ENCODE results near the gene IGF2BP2.

IGF2BP2 gene

DNA sequence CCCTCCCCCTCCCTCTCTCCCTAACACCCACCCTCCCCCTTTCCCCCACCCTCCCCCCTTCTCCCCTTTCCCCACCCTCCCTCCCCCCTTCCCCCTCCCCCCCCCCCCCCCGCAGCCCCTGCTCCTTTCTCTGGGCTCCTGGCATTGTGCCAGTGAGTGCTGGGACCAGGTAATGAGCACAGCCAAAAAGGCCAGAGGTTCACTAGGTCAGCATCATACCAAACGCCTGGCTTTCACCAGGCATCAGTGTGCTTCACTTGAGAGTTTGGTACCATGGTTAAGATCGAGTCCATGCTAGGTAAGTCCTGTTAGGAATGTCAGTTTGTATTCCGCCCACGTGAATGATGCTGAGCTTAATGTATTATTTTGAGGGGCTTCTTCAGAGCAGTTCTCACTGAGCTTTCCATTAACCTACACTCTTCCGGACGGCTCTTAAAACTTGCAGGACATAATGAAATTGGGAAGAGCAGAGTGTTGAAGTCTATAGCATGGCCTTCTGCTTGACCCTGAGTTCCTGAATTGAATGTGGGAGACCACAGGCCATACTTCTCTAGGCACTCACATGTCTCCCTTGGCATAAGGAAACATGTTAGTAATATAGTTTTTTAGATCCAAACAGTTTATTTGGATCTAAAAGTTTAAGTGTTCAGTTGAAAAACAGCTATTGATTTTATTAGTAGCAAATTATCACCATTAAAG, 193.2 kb downstream of the IGF2BP2 start:
- DNase-seq = no peak

DNA sequence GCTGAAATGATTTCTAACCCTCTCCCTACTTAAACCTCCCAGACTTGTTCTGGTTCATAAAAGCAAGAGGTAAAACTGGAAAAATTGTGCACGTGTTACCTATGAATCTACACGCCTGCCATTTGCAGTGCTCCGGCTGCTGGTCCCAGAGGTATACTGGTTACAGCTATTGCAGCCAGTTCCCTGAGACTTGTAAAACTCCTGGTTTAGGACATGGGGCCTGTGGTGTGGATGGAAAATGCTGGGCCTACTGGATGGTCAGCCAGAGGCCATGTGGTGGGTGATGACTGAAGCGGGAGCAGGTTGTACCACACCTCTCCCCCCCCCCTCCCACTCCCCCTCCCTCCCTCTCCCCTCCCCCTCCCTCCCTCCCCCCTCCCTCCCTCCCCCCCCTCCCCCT, 193.7 kb downstream of the IGF2BP2 start:
- no peak for DNase-seq

DNA sequence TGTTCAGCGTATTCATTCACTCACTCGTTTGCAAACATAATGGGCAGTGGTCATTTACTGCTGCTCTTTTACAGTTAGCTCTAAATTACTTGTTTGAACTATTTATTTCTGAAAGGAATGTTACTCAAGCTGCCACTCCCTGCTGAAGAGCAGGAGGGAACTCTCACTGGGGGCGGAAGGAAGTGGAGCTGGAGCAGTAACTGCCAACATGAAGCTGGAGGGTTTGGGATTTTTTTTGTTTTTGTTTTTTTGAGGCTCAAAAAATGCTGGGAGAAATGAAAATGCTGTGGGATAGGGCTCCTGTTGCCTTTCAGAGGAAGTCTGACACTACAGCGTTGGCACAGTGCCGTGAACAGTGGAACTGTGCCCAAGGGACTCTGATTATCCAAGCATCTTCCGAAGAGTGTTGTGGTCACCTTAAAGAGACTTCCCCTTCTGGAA, 194.6 kb downstream of the IGF2BP2 start:
- no peak for DNase-seq

DNA sequence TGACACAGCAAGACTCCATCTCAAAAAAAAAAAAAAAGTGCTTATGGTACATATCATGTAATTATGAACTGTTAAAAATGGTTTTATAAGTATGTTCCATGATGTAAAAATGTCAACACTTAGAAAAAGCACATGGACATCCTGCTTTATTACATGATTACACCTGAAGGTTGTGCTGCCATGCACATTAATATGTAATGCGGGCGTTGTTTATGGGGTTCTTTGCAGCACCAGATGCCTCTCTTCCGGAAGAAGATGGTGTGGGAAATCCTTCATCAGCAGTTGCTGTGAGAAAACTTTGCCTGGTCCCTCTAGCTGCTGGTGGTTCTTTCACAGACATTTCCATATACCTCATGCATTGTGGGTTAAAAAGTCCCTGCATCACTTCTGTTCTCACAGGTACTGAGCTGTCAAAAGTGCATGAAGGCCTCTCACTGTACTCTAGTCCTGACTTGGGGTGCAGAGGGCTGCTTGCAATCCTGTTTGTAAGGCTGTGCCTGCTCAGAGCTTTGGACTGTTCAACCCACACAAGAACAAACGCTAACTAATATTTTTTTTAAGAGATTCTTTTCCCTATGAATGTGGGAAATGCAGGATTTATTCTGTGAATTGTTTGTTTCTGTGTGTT, 195.2 kb downstream of the IGF2BP2 start:
- no peak for DNase-seq

DNA sequence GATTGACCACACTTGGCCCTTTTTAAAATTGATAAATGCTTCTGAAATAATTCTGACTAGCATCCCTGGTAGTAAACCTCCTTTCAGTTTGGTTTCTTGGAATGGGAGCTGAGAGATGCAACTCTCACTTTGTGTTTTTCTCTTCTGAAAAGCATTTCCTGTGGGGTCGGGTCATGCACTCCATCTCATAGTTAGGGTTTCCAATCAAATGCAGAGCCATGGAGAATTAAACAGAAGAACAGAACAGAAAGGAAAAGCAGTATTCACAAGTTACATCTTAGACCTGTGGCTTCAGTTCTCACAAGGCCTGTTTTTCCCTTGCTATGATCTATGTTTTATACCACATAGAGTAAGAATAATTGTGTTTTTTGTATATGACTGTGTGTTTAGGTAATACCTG, 199.1 kb downstream of the IGF2BP2 start:
- no peak for DNase-seq

DNA sequence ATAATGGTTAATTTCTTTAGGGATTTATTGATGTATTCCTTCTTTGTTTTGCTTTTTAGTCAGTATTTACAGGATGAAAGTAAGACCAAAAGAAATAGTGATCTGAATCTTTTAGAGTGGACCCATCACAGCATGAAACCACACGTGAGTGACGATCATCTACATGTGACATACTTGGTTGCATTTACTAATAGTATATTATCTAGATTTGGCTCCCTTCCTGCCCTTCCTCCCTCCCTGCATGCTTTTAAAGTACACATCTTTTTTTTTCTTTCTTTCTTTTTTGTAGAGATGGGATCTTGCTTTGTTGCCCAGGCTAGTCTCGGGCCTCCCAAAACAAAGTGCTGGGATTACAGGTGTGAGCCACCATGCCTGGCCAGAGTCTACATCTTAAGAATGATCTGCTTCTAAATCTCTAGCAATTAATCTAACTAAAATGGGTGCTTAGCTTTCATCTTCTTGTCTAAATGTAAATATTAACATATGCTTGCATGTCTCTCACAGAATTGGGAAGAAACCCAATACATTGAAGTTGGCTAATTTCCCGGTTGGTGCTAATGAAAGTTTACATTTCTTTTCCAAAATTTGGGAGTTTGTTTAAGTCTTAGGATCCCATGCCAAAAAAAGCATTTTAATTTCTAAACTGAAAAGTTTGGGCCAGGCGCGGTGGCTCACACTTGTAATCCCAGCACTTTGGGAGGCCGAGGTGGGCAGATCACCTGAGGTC, 200.7 kb downstream of the IGF2BP2 start:
- DNase-seq = no peak

DNA sequence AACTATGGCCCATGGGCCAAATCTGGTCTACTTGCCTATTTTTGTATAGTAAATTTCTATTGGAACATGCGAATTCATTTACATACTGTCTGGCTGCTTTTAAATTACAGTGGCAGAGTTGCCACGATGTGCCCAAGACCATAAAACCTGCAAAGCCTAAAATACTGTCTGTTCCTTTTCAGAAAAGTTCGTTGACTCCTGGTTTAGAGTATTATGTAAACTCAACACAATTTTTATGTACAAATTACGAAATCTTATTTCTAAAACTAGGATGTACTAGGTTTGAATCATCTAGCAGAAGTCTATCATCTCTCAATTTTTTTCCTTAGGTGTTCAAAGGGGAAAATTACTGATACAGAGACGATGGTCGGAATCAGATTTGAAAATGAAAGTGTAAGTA, 211.8 kb downstream of the IGF2BP2 start:
- no peak for DNase-seq

DNA sequence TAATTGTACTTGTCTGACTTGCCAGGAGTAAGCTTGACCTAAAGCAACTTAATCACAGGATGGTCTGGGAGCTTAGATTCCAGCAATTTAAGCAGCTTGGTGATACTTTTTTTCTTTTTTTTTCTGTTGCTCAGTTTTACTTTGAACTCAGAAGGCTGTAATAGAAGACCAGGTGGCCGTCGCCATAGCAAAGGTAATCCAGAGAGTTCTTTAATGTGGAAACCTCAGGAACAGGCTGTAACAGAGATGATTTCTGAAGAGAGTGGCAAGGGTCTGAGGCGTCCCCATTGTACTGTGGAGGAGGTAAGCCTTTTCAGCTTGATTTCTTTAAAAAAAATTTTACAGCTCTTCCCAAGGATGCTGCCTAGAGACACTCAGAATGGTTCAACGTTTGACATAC, 218.6 kb downstream of the IGF2BP2 start:
- DNase-seq = no peak

DNA sequence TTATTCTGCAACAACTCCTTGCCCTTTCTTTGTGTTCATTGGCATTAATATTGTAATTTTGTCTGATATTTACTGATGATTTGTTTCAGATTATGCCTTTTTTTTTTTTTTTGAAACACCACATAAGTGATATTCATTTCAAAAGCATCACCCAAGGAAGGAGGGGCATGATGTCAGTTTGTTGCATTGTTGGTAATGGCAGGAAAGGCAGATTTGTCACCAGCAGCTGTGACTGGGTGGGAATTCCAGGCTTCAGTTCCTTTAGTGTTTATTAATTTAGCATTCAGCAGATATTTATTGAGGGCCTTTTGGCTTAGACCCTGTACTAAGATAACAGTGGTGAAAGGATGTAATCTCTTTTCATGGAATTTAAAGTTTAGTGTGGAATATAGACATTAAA, 219.3 kb downstream of the IGF2BP2 start:
- DNase-seq = no peak

DNA sequence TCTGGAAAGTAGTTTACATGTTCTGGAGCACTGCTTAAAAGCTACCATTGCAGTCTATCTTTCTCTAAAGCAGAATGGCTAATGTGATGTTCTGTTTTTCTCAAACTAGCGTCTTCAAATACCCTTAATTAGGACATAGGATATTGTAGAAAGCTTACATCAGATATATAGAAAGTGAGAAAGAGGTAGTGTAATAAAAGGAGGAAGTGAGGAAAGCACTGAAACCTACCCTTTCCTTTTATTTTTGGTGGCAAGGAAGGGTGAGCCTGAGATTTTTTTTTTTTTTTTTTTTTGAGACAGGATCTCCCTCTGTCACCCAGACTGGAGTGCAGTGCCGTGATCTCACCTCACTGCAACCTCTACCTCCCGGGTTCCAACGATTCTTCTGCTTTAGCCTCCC, 229.3 kb downstream of the IGF2BP2 start:
- no peak for DNase-seq

DNA sequence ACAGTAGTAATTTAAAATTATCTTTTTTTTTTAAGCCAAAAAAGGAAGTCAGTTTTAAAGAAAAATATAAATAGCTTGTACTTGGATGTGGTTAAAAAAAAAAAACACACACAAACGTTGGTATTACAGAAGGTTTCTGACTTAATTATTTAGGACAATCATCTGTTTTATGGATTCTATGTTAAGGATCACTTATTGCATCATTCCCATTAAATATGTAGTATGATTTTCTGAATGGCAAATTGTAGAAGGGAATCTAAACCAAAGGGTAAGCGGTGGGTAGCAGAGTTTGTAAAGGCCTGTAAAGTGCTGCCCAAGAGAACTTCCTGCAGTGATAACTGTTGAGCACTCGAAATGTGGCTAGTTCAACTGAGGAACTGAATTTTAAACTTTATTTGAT, 230.8 kb downstream of the IGF2BP2 start:
- DNase-seq = no peak
